ENCODE measurements around the gene TMPRSS9. TPM values are rescaled to one million over a fixed set of nuclear protein-coding genes. Genes with fewer than 3 reads are reported as not detected.

TMPRSS9 gene
- total RNA-seq, 4 donors from 2014 or later, result not detected

DNA sequence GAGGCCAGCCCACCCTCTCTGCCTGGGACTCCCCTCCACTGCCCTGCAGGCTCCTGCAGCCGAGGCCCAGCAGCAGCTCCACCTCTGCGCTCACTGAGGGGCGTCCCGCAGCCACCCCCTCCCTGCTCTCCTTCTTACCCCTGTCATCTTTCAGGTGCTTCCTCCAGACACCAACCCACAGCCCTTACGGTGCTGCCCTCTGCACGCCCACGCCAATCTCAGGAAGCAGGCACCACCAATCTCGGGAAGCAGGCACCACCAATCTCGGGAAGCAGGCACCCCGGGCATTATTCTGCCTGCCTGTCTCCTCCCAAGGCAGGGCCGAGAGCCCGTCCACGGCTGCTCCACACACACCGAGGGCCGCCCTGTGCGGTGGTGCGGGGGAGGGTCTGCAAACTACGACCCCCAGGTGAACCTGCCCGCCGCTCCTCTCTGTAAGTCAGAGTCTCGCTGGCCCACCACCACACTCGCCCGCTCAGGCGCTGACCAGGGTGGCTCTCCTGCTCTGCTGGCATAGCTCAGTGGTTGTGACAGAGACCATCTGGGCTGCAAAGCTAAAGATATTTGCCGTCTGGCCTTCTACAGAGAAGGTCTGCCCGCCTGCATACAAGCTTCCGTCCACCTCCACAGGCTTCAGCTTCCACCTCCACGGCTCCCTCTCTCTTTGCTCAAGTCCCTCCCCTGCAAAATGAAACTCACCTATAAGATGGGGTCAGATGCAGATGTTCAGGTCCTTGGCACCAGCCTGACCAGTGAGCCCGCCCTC lies 34.6 kb upstream of the TMPRSS9 start:
- no peaks in the 10 kb centered on the region for H3K27me3 ChIP-seq
- no peaks in the 10 kb centered on the region for H3K9me3 ChIP-seq
- H3K36me3 ChIP-seq, result peaks cover 48% of the 10 kb centered on the region
- TF ChIP-seq, protein P1, sequence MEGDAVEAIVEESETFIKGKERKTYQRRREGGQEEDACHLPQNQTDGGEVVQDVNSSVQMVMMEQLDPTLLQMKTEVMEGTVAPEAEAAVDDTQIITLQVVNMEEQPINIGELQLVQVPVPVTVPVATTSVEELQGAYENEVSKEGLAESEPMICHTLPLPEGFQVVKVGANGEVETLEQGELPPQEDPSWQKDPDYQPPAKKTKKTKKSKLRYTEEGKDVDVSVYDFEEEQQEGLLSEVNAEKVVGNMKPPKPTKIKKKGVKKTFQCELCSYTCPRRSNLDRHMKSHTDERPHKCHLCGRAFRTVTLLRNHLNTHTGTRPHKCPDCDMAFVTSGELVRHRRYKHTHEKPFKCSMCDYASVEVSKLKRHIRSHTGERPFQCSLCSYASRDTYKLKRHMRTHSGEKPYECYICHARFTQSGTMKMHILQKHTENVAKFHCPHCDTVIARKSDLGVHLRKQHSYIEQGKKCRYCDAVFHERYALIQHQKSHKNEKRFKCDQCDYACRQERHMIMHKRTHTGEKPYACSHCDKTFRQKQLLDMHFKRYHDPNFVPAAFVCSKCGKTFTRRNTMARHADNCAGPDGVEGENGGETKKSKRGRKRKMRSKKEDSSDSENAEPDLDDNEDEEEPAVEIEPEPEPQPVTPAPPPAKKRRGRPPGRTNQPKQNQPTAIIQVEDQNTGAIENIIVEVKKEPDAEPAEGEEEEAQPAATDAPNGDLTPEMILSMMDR (IDR thresholded peaks at IDR 0.05), result no peak
- no peak for TF ChIP-seq POLR2A (IDR thresholded peaks at IDR 0.05)
- no peak overlapping the region for H3K27ac ChIP-seq
- H3K4me3 ChIP-seq, result no peak overlapping the region
- peaks cover 38% of the 10 kb centered on the region for H3K4me1 ChIP-seq
- DNase-seq (ENCODE audit: low spot score in 2 of 2), result no peak
- WGBS, result 81% methylated on average over 19 of the region's 29 CpGs

DNA sequence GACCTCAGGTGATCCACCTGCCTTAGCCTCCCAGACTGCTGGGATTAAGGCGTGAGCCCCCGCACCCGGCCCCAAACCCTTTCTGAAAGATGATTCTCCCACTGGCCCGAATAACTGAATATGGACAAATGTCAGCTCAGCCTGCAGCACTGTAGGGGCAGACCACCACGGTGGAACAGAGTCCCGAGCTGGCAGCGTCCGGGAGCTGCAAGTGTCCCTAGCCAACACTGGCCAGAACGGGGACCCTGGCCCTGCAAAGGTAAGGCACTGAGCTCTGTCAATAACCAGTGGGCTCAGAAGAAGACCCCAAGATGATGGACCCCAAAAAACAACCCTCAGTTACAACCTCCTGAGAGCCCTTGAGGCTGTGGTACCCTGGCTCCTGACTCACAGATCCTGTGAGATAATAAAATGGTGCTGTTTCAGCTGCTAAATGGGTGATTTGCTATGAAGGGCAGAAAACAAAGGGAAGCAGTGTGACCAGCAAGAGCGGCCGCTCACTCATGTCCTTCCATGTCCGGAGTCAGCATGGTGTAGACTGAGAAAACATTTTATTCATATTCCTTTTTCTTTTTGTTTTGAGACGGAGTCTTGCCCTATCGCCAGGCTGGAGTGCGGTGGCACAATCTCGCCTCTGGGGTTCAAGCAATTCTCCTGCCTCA lies 33.2 kb upstream of the TMPRSS9 start:
- Histone ChIP-seq H3K36me3 (peaks cover 43% of the 10 kb centered on the region), H3K9me3 (no peaks in the 10 kb centered on the region), H3K4me3 (peak overlapping the region; percentile 76), H3K27ac (no peak overlapping the region), H3K27me3 (no peaks in the 10 kb centered on the region), H3K4me1 (peaks cover 50% of the 10 kb centered on the region)
- WGBS, result 85% methylated on average over 16 of the region's 16 CpGs
- DNase-seq (ENCODE audit: low spot score in 2 of 2), result no peak
- TF ChIP-seq POLR2AphosphoS5 (IDR thresholded peaks at IDR 0.05), result no peak
- TF ChIP-seq, protein P1 (IDR thresholded peaks at IDR 0.05), result no peak
- no peak for TF ChIP-seq EP300 (IDR thresholded peaks at IDR 0.05)
- no peak for TF ChIP-seq POLR2A (IDR thresholded peaks at IDR 0.05)

DNA sequence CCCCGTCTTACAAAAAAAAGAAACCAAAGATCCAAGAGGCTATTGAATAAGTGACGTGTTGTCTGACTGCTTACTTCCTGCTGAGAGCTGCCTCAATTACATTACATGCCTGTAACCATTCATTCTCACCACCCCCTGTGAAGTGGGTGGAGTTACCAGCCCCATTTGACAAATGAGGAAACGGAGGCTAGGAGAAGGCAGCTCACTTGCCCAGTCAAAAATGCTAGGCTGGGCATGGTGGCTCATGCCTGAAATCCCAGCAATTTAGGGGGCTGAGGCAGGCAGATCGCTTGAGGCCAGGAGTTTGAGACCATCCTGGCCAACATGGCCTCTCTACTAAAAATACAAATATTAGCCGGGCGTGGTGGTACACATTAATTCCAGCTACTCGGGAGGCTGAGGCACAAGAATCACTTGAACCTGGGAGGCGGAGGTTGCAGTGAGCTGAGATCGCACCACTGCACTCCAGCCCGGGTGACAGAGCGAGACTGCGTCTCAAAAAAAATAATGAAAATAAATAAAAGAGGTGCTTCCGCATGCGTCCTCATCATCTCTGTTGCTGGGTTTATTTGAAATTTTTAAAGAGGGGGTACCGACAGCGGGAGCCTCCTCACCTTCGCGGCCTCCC lies 32.2 kb upstream of the TMPRSS9 start:
- H3K4me3 ChIP-seq, result peak overlapping the region; percentile 76
- peaks cover 32% of the 10 kb centered on the region for H3K36me3 ChIP-seq
- no peaks in the 10 kb centered on the region for H3K27me3 ChIP-seq
- 1% methylated on average over 18 of the region's 18 CpGs for WGBS
- peaks cover 60% of the 10 kb centered on the region for H3K4me1 ChIP-seq
- TF ChIP-seq EP300 (IDR thresholded peaks at IDR 0.05) (no peak), POLR2A (IDR thresholded peaks at IDR 0.05) (no peak), POLR2AphosphoS5 (IDR thresholded peaks at IDR 0.05) (no peak)
- TF ChIP-seq, protein P1 (IDR thresholded peaks at IDR 0.05), result no peak
- H3K9me3 ChIP-seq, result no peaks in the 10 kb centered on the region
- DNase-seq (ENCODE audit: low spot score in 2 of 2), result no peak
- H3K27ac ChIP-seq, result peak overlapping the region; percentile 64

DNA sequence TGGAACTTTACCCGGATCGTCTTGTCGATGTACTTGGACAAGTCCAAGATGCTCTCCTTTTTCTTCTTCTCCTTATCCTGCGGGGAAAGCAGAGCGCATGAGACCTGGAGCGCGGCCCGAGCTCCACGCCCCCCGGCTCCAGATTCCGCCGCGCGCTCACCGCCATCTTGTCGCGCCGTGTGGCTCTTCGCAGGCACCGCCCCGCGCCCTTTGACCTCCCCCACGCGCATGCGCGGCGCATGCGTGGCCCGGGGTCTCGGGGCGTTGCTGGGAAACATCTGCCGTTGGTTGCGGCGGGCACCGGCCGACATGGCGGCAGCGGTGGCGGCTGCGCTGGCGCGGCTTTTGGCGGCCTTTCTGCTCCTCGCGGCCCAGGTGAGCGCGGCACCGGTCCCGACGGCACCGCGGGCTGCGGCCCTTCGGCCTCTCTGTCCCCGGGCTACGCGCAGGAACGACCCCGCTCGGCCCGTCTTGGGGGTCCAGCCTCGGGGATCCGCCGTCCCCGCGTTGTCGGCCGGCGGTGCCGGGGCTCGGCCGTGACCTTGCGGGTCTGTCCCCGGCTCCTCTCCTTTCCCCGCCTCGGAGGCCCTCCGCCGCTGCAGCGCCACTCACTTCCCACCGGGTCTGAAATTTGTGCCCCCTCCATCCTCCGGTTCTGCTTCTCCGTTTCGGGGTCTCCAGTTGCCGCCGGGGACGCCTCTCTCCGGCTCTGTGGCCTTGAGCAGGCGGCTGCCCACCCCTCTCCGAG lies 31.5 kb upstream of the TMPRSS9 start, which contains the start of the genes LSM7 and SPPL2B:
Gene LSM7, minus strand, starts transcription at position 186 of the 748 bp plus-strand sequence. Its CDS starts 20 bp downstream, at position 166.
Gene SPPL2B, plus strand, starts transcription at position 284 of the 748 bp plus-strand sequence. Its CDS starts 26 bp downstream, at position 310.
- Histone ChIP-seq H3K9me3 (no peaks in the 10 kb centered on the region), H3K27me3 (no peaks in the 10 kb centered on the region), H3K36me3 (peaks cover 25% of the 10 kb centered on the region), H3K27ac (peak within 1 kb of the TSS; percentile 64), H3K4me1 (peaks cover 65% of the 10 kb centered on the region), H3K4me3 (peak within 1 kb of the TSS; percentile 76)
- TF ChIP-seq, protein P1 (IDR thresholded peaks at IDR 0.05), result no peak
- TF ChIP-seq POLR2A (IDR thresholded peaks at IDR 0.05) (peak in 1 of 2 donors; percentile 66), POLR2AphosphoS5 (IDR thresholded peaks at IDR 0.05) (peak; percentile 45 to 71 (median 63))
- 0% methylated on average over 9 of the region's 89 CpGs for WGBS
- peak; percentile 93 to 94 for DNase-seq (ENCODE audit: low spot score in 2 of 2)
